Endothelial cell (in vitro differentiated cells): ENCODE data around the gene TERC. TPM values are rescaled to one million over a fixed set of nuclear protein-coding genes. Genes with fewer than 3 reads are reported as not detected.

Experiments used
- DNase-seq: peaks from one replicate; pipeline ENCODE4 v3.0.0; 2021; ENCODE audit warnings: low spot score
- H3K27ac Mint-ChIP-seq: one replicate; pipeline ENCODE4 v1.8.0; 2021; ENCODE audit warnings: mixed read lengths, inconsistent platforms; ENCODE audit not compliant: unreplicated experiment
- H3K27me3 Mint-ChIP-seq: one replicate; pipeline ENCODE4 v1.8.0; 2021; ENCODE audit warnings: mild to moderate bottlenecking, moderate library complexity, mixed read lengths, inconsistent platforms; ENCODE audit not compliant: unreplicated experiment
- H3K36me3 Mint-ChIP-seq: one replicate; pipeline ENCODE4 v1.8.0; 2021; ENCODE audit warnings: mild to moderate bottlenecking, low read depth, mixed read lengths, inconsistent platforms; ENCODE audit not compliant: unreplicated experiment
- H3K4me1 Mint-ChIP-seq: one replicate; pipeline ENCODE4 v1.8.0; 2021; ENCODE audit warnings: mild to moderate bottlenecking, mixed read lengths, inconsistent platforms; ENCODE audit not compliant: unreplicated experiment
- H3K4me3 Mint-ChIP-seq: one replicate; pipeline ENCODE4 v1.8.0; 2021; ENCODE audit warnings: mild to moderate bottlenecking, mixed read lengths, inconsistent platforms; ENCODE audit not compliant: unreplicated experiment
- H3K9me3 Mint-ChIP-seq: one replicate; pipeline ENCODE4 v1.8.0; 2021; ENCODE audit warnings: mixed read lengths, inconsistent platforms; ENCODE audit not compliant: unreplicated experiment
- total RNA-seq: library from RNA; stranded (reverse); fragmentation: NEBNext Ultra II Directional; extraction: Animal tissue kit (Norgen Biotek cat#: 25700); gene quantifications from one replicate; pipeline ENCODE4 v1.2.1, GENCODE V29; 2021; ENCODE audit not compliant: unreplicated experiment
- TF ChIP-seq, protein P1 (sequence below): fragments of 200-600 bp; sonication (generic); IDR thresholded peaks from one replicate; pipeline ENCODE4 v1.5.0; 2021; ENCODE audit warnings: antibody characterized with exemption; ENCODE audit not compliant: unreplicated experiment

The TERC gene
- total RNA-seq, 1 donor from 2014 or later: 3.2 TPM

- Mint-ChIP-seq H3K9me3 (no peaks in the 10 kb centered on the region), H3K36me3 (peaks cover 29% of the 10 kb centered on the region), H3K27me3 (peaks cover 1% of the 10 kb centered on the region), H3K4me3 (peak overlapping the region; percentile 1), H3K27ac (no peak overlapping the region), H3K4me1 (peaks cover 5% of the 10 kb centered on the region)
- DNase-seq: no peak
- TF ChIP-seq, protein P1, sequence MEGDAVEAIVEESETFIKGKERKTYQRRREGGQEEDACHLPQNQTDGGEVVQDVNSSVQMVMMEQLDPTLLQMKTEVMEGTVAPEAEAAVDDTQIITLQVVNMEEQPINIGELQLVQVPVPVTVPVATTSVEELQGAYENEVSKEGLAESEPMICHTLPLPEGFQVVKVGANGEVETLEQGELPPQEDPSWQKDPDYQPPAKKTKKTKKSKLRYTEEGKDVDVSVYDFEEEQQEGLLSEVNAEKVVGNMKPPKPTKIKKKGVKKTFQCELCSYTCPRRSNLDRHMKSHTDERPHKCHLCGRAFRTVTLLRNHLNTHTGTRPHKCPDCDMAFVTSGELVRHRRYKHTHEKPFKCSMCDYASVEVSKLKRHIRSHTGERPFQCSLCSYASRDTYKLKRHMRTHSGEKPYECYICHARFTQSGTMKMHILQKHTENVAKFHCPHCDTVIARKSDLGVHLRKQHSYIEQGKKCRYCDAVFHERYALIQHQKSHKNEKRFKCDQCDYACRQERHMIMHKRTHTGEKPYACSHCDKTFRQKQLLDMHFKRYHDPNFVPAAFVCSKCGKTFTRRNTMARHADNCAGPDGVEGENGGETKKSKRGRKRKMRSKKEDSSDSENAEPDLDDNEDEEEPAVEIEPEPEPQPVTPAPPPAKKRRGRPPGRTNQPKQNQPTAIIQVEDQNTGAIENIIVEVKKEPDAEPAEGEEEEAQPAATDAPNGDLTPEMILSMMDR: no peak
Measured at GRCh38 chr3:169780742-169781141, 15.9 kb upstream of the TERC start.

- H3K27ac Mint-ChIP-seq: no peak overlapping the region
- TF ChIP-seq, protein P1: no peak
- no peak overlapping the region for H3K4me3 Mint-ChIP-seq
- peaks cover 12% of the 10 kb centered on the region for H3K4me1 Mint-ChIP-seq
- H3K9me3 Mint-ChIP-seq: no peaks in the 10 kb centered on the region
- DNase-seq: no peak
- H3K27me3 Mint-ChIP-seq: peaks cover 1% of the 10 kb centered on the region
- peaks cover 36% of the 10 kb centered on the region for H3K36me3 Mint-ChIP-seq
Measured at GRCh38 chr3:169777822-169778221, 13.0 kb upstream of the TERC start.

DNA sequence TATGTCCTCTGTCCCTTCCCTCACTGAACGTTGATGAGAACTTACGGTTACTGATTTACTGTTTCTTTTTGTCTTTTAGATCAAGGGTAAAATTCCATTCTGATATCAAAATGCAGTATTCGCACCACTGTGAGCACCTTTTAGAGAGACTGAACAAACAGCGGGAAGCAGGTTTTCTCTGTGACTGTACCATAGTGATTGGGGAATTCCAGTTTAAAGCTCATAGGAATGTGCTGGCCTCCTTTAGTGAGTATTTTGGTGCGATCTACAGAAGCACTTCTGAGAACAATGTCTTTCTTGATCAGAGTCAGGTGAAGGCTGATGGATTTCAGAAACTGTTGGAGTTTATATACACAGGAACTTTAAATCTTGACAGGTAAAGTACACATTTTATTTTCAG, 9.3 kb upstream of the TERC start:
- H3K4me1 Mint-ChIP-seq: peaks cover 15% of the 10 kb centered on the region
- TF ChIP-seq, protein P1: no peak

GRCh38 chr3:169772897-169773816, 8.3 kb upstream of the TERC start, which contains the start of gene MYNN:
Gene MYNN, plus strand, starts transcription at chr3:169773396. Its CDS starts 900 bp downstream, at chr3:169774296.
- DNase-seq: peak; percentile 88
- Mint-ChIP-seq H3K27ac (peak within 1 kb of the TSS; percentile 99), H3K36me3 (peaks cover 26% of the 10 kb centered on the region), H3K9me3 (no peaks in the 10 kb centered on the region), H3K4me3 (peak within 1 kb of the TSS; percentile 99), H3K27me3 (peaks cover 15% of the 10 kb centered on the region), H3K4me1 (peaks cover 15% of the 10 kb centered on the region)
- TF ChIP-seq, protein P1: no peak

More for the DNA sequence above, 9.3 kb upstream of the TERC start:
- Mint-ChIP-seq H3K9me3 (no peaks in the 10 kb centered on the region), H3K27me3 (peaks cover 15% of the 10 kb centered on the region), H3K4me3 (peak overlapping the region; percentile 99), H3K36me3 (peaks cover 28% of the 10 kb centered on the region), H3K27ac (peak overlapping the region; percentile 99)
- no peak for DNase-seq
